Trophoblast cell (in vitro differentiated cells and primary cell): Measurements from ENCODE around the gene IFIT1.

Experiments
- DNase-seq, 2 donors: peaks; one replicate each; pipeline ENCODE4 v3.0.0-alpha.2; 2016
- H2AFZ ChIP-seq: 2 replicates; pipeline ENCODE4 v1.6.1; 2013; ENCODE audit warnings: low read length, moderate library complexity, mild to moderate bottlenecking; ENCODE audit not compliant: insufficient read depth, poor library complexity
- H2AK5ac ChIP-seq: 2 replicates; pipeline ENCODE4 v1.6.1; 2013; ENCODE audit warnings: mild to moderate bottlenecking, low read length
- H2BK120ac ChIP-seq: 2 replicates; pipeline ENCODE4 v1.6.1; 2013; ENCODE audit warnings: low read length, mild to moderate bottlenecking, moderate library complexity; ENCODE audit not compliant: insufficient read depth, poor library complexity
- H2BK12ac ChIP-seq: 2 replicates; pipeline ENCODE4 v1.6.1; 2013; ENCODE audit warnings: mild to moderate bottlenecking, low read length, moderate library complexity
- H2BK5ac ChIP-seq: 2 replicates; pipeline ENCODE4 v1.6.1; 2013; ENCODE audit warnings: low read length, low read depth, moderate library complexity, mild to moderate bottlenecking; ENCODE audit not compliant: poor library complexity
- H3K14ac ChIP-seq: 2 replicates; pipeline ENCODE4 v1.6.1; 2013; ENCODE audit warnings: mild to moderate bottlenecking, low read length
- H3K18ac ChIP-seq: 2 replicates; pipeline ENCODE4 v1.6.1; 2013; ENCODE audit warnings: mild to moderate bottlenecking, low read length
- H3K23ac ChIP-seq: 2 replicates; pipeline ENCODE4 v1.6.1; 2013; ENCODE audit warnings: low read length
- H3K27ac ChIP-seq: 2 replicates; pipeline ENCODE4 v1.5.1; 2013; ENCODE audit warnings: low read depth, mild to moderate bottlenecking, inconsistent platforms, low read length, moderate library complexity
- H3K27me3 ChIP-seq: 2 replicates; pipeline ENCODE4 v1.6.1; 2013; ENCODE audit warnings: inconsistent platforms, mild to moderate bottlenecking, low read length, moderate library complexity; ENCODE audit not compliant: insufficient read depth
- H3K36me3 ChIP-seq, 2 experiments: 1 replicate in 1 of 2; 2 replicates in 1 of 2; pipeline ENCODE4 v1.6.1; 2013; ENCODE audit warnings: low read length in 2 of 2, mild to moderate bottlenecking in 2 of 2, moderate library complexity in 1 of 2; ENCODE audit not compliant: insufficient read depth in 2 of 2, control insufficient read depth in 1 of 2
- H3K4ac ChIP-seq: 2 replicates; pipeline ENCODE4 v1.6.1; 2013; ENCODE audit warnings: low read depth, mild to moderate bottlenecking, low read length, moderate library complexity
- H3K4me1 ChIP-seq, 2 experiments: 1 replicate in 1 of 2; 2 replicates in 1 of 2; pipeline ENCODE4 v1.6.1; 2013; ENCODE audit warnings: low read length in 2 of 2, mild to moderate bottlenecking in 2 of 2, moderate library complexity in 1 of 2; ENCODE audit not compliant: insufficient read depth in 2 of 2, control insufficient read depth in 1 of 2
- H3K4me2 ChIP-seq: 2 replicates; pipeline ENCODE4 v1.6.1; 2013; ENCODE audit warnings: inconsistent platforms, mild to moderate bottlenecking, low read length, moderate library complexity
- H3K4me3 ChIP-seq: 2 replicates; pipeline ENCODE4 v1.5.1; 2013; ENCODE audit warnings: mild to moderate bottlenecking, low read depth, low read length, inconsistent platforms
- H3K79me1 ChIP-seq: one replicate; pipeline ENCODE4 v1.6.1; 2013; ENCODE audit warnings: low read length
- H3K79me2 ChIP-seq: 2 replicates; pipeline ENCODE4 v1.6.1; 2013; ENCODE audit warnings: low read length, mild to moderate bottlenecking; ENCODE audit not compliant: control insufficient read depth, insufficient read depth, poor library complexity
- H3K9ac ChIP-seq: 2 replicates; pipeline ENCODE4 v1.6.1; 2013; ENCODE audit warnings: mild to moderate bottlenecking, low read length
- H3K9me3 ChIP-seq: 2 replicates; pipeline ENCODE4 v1.6.1; 2013; ENCODE audit warnings: low read depth, mild to moderate bottlenecking, control low read depth, inconsistent platforms, low read length; ENCODE audit not compliant: insufficient read depth
- H4K12ac ChIP-seq: 2 replicates; pipeline ENCODE4 v1.6.1; 2013; ENCODE audit warnings: low read depth, mild to moderate bottlenecking, low read length, moderate library complexity
- H4K8ac ChIP-seq: 2 replicates; pipeline ENCODE4 v1.6.1; 2013; ENCODE audit warnings: low read depth, mild to moderate bottlenecking, low read length, moderate library complexity
- H4K91ac ChIP-seq: one replicate; pipeline ENCODE4 v1.6.1; 2013; ENCODE audit warnings: low read depth, mild to moderate bottlenecking, low read length, moderate library complexity
- WGBS: extraction: QIAGEN DNeasy Blood & Tissue Kit; methylation state at CpG from one replicate; pipeline ENCODE4 v1.1.7; 2013; ENCODE audit warnings: missing lambda C conversion rate; ENCODE audit not compliant: insufficient read length, insufficient coverage; ENCODE audit errors: extremely low coverage; 5-methylcytosine and 5-hydroxymethylcytosine counted together

IFIT1 gene

DNA sequence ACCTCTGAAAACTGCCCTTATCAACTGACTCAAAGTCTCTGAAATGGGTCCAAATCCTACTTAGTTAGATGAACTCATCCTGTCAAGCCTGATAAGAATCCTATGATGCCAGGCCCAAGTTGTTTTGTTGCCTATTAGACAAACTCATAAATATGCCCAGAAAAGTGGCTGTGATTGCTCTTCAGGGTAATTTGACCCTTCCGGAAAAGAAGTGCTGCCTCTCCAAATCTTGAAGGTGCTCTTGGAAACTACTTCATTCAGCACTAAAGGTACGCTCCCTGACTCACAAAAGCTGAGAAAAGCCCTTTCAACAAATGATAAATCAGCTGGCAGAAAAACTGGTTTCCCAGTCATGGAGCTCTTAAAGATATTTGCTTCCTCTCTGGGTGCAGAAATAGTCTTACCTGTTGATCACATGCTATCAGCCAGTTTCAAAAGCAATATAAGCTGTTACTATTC, 28.6 kb downstream of the IFIT1 start:
- WGBS: no CpG with 5 or more reads among the region's 2 CpGs
- no peak overlapping the region for H2BK12ac ChIP-seq
- H3K4ac ChIP-seq: no peak overlapping the region
- H3K14ac ChIP-seq: no peak overlapping the region
- no peak overlapping the region for H3K23ac ChIP-seq
- no peaks in the 10 kb centered on the region for H3K27me3 ChIP-seq
- H3K79me2 ChIP-seq: no peaks in the 10 kb centered on the region
- no peak overlapping the region for H3K4me3 ChIP-seq
- H3K36me3 ChIP-seq: no peaks in the 10 kb centered on the region
- H2AFZ ChIP-seq: no peak overlapping the region
- H4K91ac ChIP-seq: no peak overlapping the region
- H3K4me1 ChIP-seq: no peaks in the 10 kb centered on the region
- H3K9ac ChIP-seq: no peak overlapping the region
- no peak overlapping the region for H3K18ac ChIP-seq
- no peak overlapping the region for H2BK5ac ChIP-seq
- H4K8ac ChIP-seq: no peak overlapping the region
- no peak overlapping the region for H2AK5ac ChIP-seq
- no peaks in the 10 kb centered on the region for H3K9me3 ChIP-seq
- no peak for DNase-seq
- no peak overlapping the region for H2BK120ac ChIP-seq
- H3K27ac ChIP-seq: no peak overlapping the region
- no peak overlapping the region for H4K12ac ChIP-seq
- H3K4me2 ChIP-seq: no peak overlapping the region
- no peaks in the 10 kb centered on the region for H3K79me1 ChIP-seq

DNA sequence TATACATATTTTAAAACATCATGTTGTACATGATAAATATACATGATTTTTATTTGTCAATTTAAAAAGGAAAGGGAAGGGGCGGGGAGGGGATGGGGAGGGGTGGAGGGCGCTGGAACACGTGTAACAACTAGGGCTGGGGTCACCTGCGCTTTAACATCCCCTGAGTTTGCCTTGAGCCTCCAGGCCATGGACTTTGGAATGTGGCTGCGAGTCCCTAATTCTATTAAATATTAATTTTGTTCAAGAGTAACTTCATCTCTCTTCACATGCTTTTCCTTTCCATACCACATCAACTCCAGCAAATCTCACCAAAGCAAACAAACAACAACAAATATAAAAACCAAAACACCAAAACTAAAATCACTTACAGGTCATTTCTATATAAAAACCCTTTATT, 32.6 kb downstream of the IFIT1 start:
- Histone ChIP-seq H3K14ac (no peak overlapping the region), H3K79me2 (no peaks in the 10 kb centered on the region), H3K4me2 (no peak overlapping the region), H3K9me3 (no peaks in the 10 kb centered on the region), H2AFZ (no peak overlapping the region), H3K23ac (no peak overlapping the region), H3K36me3 (no peaks in the 10 kb centered on the region), H4K91ac (no peak overlapping the region), H3K4me3 (no peak overlapping the region), H3K18ac (no peak overlapping the region), H3K79me1 (no peaks in the 10 kb centered on the region), H3K4ac (no peak overlapping the region), H2BK12ac (no peak overlapping the region), H4K12ac (no peak overlapping the region), H3K4me1 (no peaks in the 10 kb centered on the region), H2AK5ac (no peak overlapping the region), H2BK5ac (no peak overlapping the region), H3K27ac (no peak overlapping the region), H4K8ac (no peak overlapping the region), H3K27me3 (no peaks in the 10 kb centered on the region), H3K9ac (no peak overlapping the region), H2BK120ac (no peak overlapping the region)
- no CpG with 5 or more reads among the region's 5 CpGs for WGBS
- DNase-seq: no peak

DNA sequence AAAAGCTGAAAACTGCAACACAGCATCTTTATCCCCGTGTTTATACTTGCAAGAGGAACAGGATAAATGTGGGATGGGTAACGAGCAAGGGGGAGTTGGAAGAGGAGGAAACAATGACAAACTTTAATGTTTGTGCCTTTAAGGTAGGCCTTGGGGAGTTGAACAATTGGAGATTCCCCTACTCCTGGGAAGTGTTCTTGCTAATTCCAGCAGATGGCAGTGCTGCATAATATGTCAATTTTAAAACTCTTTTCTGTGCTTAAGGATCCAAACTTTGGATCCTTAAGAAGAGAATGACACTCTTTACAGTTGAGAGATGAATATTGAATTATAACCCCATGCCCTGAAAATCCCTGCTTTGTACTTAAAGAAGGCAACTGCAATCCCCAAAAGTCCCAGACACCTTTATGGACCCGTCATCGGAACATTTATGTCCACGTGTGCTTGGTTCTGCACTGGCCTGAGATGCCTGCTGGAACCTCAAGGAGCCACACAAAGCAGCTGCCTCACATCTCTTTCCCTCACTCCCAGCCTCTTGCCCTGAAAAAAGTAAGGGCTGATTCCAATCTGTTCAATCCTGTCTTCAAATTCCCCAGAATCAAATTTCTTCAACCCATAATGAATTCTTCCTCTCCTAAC, 33.9 kb downstream of the IFIT1 start:
- Histone ChIP-seq H3K4me2 (no peak overlapping the region), H2BK5ac (no peak overlapping the region), H3K79me1 (no peaks in the 10 kb centered on the region), H4K8ac (no peak overlapping the region), H3K14ac (no peak overlapping the region), H4K91ac (no peak overlapping the region), H2AK5ac (no peak overlapping the region), H3K36me3 (no peaks in the 10 kb centered on the region), H3K9me3 (no peaks in the 10 kb centered on the region), H3K23ac (no peak overlapping the region), H3K9ac (no peak overlapping the region), H3K79me2 (no peaks in the 10 kb centered on the region), H3K4me1 (no peaks in the 10 kb centered on the region), H3K27ac (no peak overlapping the region), H2BK12ac (no peak overlapping the region), H2BK120ac (no peak overlapping the region), H3K4ac (no peak overlapping the region), H2AFZ (no peak overlapping the region), H3K27me3 (no peaks in the 10 kb centered on the region), H3K18ac (no peak overlapping the region), H4K12ac (no peak overlapping the region), H3K4me3 (no peak overlapping the region)
- no CpG with 5 or more reads among the region's 5 CpGs for WGBS
- DNase-seq: peak; percentile 8 to 81

DNA sequence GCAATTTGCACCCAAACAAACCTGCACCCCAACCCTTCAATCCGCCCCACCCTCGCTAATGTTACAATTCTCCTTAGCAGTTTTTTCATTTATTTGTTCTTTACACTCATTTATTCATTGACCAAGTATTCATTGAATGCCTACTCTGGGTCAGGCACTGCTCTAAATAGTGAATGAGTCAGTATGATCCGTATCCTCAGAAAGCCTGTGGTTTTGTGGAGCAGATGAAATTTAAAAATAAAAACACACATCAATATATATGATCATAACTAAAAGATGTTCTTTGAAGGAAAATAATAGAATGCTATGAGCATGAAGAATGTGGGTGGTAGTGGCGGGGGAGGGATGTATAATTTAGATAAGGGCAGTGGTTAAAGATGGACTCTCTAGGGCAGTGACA, 35.2 kb downstream of the IFIT1 start:
- no peak overlapping the region for H3K23ac ChIP-seq
- H3K4me3 ChIP-seq: no peak overlapping the region
- H3K4me1 ChIP-seq: no peaks in the 10 kb centered on the region
- H3K27me3 ChIP-seq: no peaks in the 10 kb centered on the region
- H3K9ac ChIP-seq: no peak overlapping the region
- H4K12ac ChIP-seq: no peak overlapping the region
- no peak overlapping the region for H3K27ac ChIP-seq
- H3K79me2 ChIP-seq: no peaks in the 10 kb centered on the region
- H2AFZ ChIP-seq: no peak overlapping the region
- no peaks in the 10 kb centered on the region for H3K9me3 ChIP-seq
- no peaks in the 10 kb centered on the region for H3K79me1 ChIP-seq
- no peak overlapping the region for H3K4ac ChIP-seq
- H3K18ac ChIP-seq: no peak overlapping the region
- H3K4me2 ChIP-seq: no peak overlapping the region
- no peak overlapping the region for H4K8ac ChIP-seq
- no peak overlapping the region for H2BK5ac ChIP-seq
- no peak overlapping the region for H2BK12ac ChIP-seq
- H3K14ac ChIP-seq: no peak overlapping the region
- no peak overlapping the region for H4K91ac ChIP-seq
- no peak overlapping the region for H2BK120ac ChIP-seq
- WGBS: no CpG with 5 or more reads among the region's 4 CpGs
- no peaks in the 10 kb centered on the region for H3K36me3 ChIP-seq
- H2AK5ac ChIP-seq: no peak overlapping the region
- DNase-seq: no peak
